ENCODE results near the gene FBXW4.
"Not testable (repeated sequence)": the region's sequence is repeated elsewhere in the genome, so short reads cannot be mapped to it uniquely, and the experiment has no call there.

The FBXW4 gene

DNA sequence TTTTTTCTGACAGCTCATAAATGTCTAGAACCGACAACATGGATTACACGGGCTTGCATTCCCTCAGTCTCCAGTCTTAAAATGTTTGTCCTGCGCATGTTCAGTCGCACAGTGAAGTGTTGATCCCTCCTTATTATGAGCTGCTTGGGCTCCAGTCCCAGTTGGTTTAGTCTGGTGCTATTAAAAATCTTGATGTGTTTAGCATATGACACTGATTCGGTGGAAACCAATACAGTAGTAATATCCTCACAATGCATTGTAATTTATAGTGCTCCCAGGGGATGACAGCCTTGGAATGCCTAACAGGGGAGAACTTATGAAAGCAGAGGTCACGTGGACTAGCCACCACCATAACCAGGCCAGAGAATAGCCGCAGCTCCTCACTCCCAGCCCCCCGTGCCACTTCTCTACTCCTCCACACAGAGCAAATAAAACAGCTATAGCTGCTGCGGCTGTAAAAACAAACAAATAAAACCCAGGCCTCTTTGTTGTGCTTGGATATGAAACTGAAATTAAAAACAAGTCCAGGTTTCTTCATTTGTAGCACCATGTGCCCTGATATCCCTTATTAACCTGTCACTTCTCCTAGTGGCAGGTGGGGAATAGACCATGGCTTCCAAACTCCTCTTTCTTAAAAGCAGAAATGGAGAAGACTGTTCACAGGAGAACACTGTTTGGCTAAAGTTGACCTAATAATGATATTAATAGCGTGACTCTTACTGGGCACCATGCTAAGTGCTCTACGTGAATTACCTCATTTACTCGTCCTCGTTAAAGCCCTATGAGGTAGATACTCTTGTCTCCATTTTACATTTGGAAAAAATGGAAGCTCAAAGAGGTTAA is 99.2 kb downstream of the FBXW4 start (continued):
- peak; percentile 65 for TF ChIP-seq PRDM6 (tag by site-specific recombination; IDR thresholded peaks at IDR 0.05)
- TF ChIP-seq GLI4 (tag by site-specific recombination; IDR thresholded peaks at IDR 0.05): no peak
- TF ChIP-seq ZNF112 (tag by site-specific recombination; IDR thresholded peaks at IDR 0.05): no peak
- TF ChIP-seq ZNF548 (tag by site-specific recombination; IDR thresholded peaks at IDR 0.05): no peak
- TF ChIP-seq SETDB1 (IDR thresholded peaks at IDR 0.05; ENCODE audit: insufficient read length, low read length): no peak
- no peak for TF ChIP-seq ZBTB21 (tag by site-specific recombination; IDR thresholded peaks at IDR 0.05)
- peak; percentile 89 for TF ChIP-seq INSM2 (tag by site-specific recombination; IDR thresholded peaks at IDR 0.05)
- peak; percentile 37 for TF ChIP-seq KLF10 (tag by site-specific recombination; IDR thresholded peaks at IDR 0.05)
- TF ChIP-seq ZNF266 (tag by site-specific recombination; IDR thresholded peaks at IDR 0.05; ENCODE audit: low read depth): no peak
- TF ChIP-seq ZBTB8A (tag by site-specific recombination; IDR thresholded peaks at IDR 0.05): 0 out of 2 replicates have a peak, but pooled peaks have one; percentile 23
- TF ChIP-seq REPIN1 (tag by site-specific recombination; IDR thresholded peaks at IDR 0.05; ENCODE audit: low read depth): 0 out of 2 replicates have a peak, but pooled peaks have one; percentile 44

- CTCF ChIA-PET: interaction anchor here (0.6 to 2.6 kb wide), 3 partner anchors 9 to 379 kb away, joined by 3 to 12 read pairs (median 5); no protein-coding TSS in a partner anchor
- H3K4me1 ChIP-seq (ENCODE audit: control insufficient read depth, insufficient read depth, low read length): peaks cover 17% of the 10 kb centered on the region
- H3K9me3 ChIP-seq (ENCODE audit: control insufficient read depth, insufficient read depth, low read depth, low read length); H3K36me3 ChIP-seq (ENCODE audit: control insufficient read depth in 2 of 2, insufficient read depth in 1 of 2, low read length in 2 of 2); H3K27ac ChIP-seq (ENCODE audit: extremely low read depth, low read depth, low read length); POLR2A ChIA-PET; H3K4me3 ChIP-seq (ENCODE audit: low read depth, low read length): not testable (repeated sequence)
These were observed 101.6 kb downstream of the FBXW4 start for GRCh38 chr10:101593331-101593730.

DNA sequence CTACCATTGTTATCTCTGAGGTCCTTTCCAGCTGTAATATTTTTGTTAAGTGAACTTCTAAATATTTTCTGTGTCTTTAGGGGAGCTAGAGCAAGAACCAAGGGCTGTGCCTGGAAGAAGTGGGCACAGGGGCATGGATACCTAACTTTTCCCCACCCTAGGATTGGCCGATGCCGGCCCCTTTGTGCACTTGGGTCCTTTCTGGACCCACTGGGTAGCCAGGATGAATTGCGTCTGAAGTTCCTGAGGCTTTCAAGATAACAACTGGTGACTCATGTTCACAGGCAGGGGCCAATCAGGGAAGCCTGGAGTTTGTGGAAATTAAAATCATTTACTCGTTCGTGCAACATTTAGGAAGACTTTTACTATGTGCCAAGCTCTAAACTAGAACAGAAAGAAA is 106.1 kb downstream of the FBXW4 start:
- ChIA-PET POLR2A (interaction anchor here (0.6 to 1.3 kb wide), 2 partner anchors 9 to 444 kb away, joined by 3 read pairs; no protein-coding TSS in a partner anchor), CTCF (interaction anchor here (0.6 to 2.7 kb wide), 3 partner anchors 192 to 540 kb away, joined by 3 to 16 read pairs (median 5); no protein-coding TSS in a partner anchor)
- H3K9me3 ChIP-seq (ENCODE audit: control insufficient read depth, insufficient read depth, low read depth, low read length): no peaks in the 10 kb centered on the region
- peaks cover 0 to 22% of the 10 kb centered on the region in 2 experiments; a peak in 1 of 3 replicates for H3K36me3 ChIP-seq (ENCODE audit: control insufficient read depth in 2 of 2, insufficient read depth in 1 of 2, low read length in 2 of 2)
- H3K4me3 ChIP-seq (ENCODE audit: low read depth, low read length): peak overlapping the region; percentile 70
- no peak overlapping the region for H3K27ac ChIP-seq (ENCODE audit: extremely low read depth, low read depth, low read length)
- H3K4me1 ChIP-seq (ENCODE audit: control insufficient read depth, insufficient read depth, low read length): peaks cover 8% of the 10 kb centered on the region
- TF ChIP-seq ZIC2 (tag by site-specific recombination; IDR thresholded peaks at IDR 0.05): 0 out of 2 replicates have a peak, but pooled peaks have one; percentile 35
- TF ChIP-seq ZNF335 (tag by site-specific recombination; conservative IDR thresholded peaks at IDR 0.05): peak; percentile 80
- no peak for TF ChIP-seq ZNF114 (tag by site-specific recombination; IDR thresholded peaks at IDR 0.05)
- no peak for TF ChIP-seq ZBTB21 (tag by site-specific recombination; IDR thresholded peaks at IDR 0.05)
- 0 out of 2 replicates have a peak, but pooled peaks have one; percentile 26 for TF ChIP-seq ZNF692 (tag by site-specific recombination; IDR thresholded peaks at IDR 0.05)
- TF ChIP-seq, protein P1, sequence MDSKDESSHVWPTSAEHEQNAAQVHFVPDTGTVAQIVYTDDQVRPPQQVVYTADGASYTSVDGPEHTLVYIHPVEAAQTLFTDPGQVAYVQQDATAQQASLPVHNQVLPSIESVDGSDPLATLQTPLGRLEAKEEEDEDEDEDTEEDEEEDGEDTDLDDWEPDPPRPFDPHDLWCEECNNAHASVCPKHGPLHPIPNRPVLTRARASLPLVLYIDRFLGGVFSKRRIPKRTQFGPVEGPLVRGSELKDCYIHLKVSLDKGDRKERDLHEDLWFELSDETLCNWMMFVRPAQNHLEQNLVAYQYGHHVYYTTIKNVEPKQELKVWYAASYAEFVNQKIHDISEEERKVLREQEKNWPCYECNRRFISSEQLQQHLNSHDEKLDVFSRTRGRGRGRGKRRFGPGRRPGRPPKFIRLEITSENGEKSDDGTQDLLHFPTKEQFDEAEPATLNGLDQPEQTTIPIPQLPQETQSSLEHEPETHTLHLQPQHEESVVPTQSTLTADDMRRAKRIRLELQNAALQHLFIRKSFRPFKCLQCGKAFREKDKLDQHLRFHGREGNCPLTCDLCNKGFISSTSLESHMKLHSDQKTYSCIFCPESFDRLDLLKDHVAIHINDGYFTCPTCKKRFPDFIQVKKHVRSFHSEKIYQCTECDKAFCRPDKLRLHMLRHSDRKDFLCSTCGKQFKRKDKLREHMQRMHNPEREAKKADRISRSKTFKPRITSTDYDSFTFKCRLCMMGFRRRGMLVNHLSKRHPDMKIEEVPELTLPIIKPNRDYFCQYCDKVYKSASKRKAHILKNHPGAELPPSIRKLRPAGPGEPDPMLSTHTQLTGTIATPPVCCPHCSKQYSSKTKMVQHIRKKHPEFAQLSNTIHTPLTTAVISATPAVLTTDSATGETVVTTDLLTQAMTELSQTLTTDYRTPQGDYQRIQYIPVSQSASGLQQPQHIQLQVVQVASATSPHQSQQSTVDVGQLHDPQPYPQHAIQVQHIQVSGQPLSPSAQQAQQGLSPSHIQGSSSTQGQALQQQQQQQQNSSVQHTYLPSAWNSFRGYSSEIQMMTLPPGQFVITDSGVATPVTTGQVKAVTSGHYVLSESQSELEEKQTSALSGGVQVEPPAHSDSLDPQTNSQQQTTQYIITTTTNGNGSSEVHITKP (tag by site-specific recombination; IDR thresholded peaks at IDR 0.05): no peak
- TF ChIP-seq ZNF341 (tag by site-specific recombination; IDR thresholded peaks at IDR 0.05; ENCODE audit: low read depth): no peak
- TF ChIP-seq ZFP69B (tag by site-specific recombination; IDR thresholded peaks at IDR 0.05): 0 out of 2 replicates have a peak, but pooled peaks have one; percentile 22
- no peak for TF ChIP-seq ZNF670 (tag by site-specific recombination; IDR thresholded peaks at IDR 0.05; ENCODE audit: low read depth)
- TF ChIP-seq GLIS2 (tag by site-specific recombination; IDR thresholded peaks at IDR 0.05): 0 out of 2 replicates have a peak, but pooled peaks have one; percentile 29
